ENCODE results near the gene LRFN2. TPM values are rescaled to one million over a fixed set of nuclear protein-coding genes. Genes with fewer than 3 reads are reported as not detected.

The LRFN2 gene
- total and polyA plus RNA-seq, 2 experiments from 2014 or later: 0.33 to 0.54 TPM

DNA sequence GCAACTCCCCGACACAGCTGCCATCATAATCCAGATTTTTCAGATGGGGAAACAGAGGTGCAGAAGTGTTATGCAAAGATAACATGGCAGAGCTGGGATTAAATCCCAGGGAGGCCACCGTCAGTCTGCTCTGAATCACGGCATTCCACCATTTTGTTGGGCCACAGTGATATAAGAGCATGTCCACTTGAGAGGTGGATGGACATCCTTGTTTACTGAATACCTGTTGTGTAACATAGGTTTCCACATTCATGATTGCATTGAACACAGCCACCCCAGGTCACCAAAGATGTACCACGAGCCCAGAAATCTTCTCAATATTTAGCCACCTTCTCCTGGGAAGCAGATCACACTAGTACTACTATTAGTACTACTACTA, 191.5 kb downstream of the LRFN2 start:
- WGBS (ENCODE audit: low lambda C conversion rate, missing lambda C conversion rate): 93% methylated on average over 4 of the region's 4 CpGs

DNA sequence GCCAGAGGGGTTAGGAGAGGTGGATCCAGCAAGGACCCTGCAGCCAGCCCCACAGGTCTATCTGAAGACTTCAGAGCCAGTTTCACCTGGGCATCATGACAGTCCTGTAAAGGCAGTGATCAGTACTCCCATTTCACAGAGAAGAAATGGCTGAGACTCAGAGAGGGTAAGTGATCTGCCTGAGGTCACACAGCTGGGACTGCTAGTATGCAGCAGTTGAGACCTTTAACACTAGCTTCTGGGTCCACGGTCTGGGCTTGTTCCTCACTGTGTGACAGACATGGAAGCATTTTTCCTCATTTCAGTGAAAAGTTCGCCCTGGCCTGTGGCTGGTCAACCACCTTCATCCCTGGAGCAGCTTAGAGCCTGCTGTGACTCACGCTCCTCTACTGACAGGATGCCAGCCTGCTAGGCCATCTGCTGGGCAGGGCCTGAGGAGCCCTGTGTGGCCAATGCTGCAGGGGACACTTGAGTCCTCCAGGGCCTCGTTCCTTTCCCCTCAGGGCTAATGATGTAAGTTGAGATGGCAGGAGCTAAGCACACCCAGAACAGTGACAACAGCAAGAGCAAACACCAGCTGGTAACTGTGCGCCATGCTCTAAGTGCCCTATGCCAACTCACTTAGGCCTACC, 192.0 kb downstream of the LRFN2 start:
- no peak overlapping the region for H3K27ac ChIP-seq
- DNase-seq (ENCODE audit: low spot score): no peak

More for the DNA sequence above, 191.5 kb downstream of the LRFN2 start:
- DNase-seq (ENCODE audit: low spot score): no peak
- H3K79me2 ChIP-seq: no peaks in the 10 kb centered on the region
- no peaks in the 10 kb centered on the region for H3K9me2 ChIP-seq (replicated peaks; ENCODE audit: insufficient read depth)
- H2AFZ ChIP-seq: no peak overlapping the region
- no peaks in the 10 kb centered on the region for H3K27me3 ChIP-seq
- no peak overlapping the region for H3K27ac ChIP-seq
- no peaks in the 10 kb centered on the region for H3K36me3 ChIP-seq (replicated peaks; ENCODE audit: insufficient read depth, low read depth)
- H3K9me3 ChIP-seq (ENCODE audit: low read depth): no peaks in the 10 kb centered on the region
- H4K20me1 ChIP-seq (ENCODE audit: insufficient read depth, poor library complexity, severe bottlenecking): no peaks in the 10 kb centered on the region
- no peak for TF ChIP-seq EZH2phosphoT487 (IDR thresholded peaks at IDR 0.05; ENCODE audit: low read depth, severe bottlenecking, unreplicated experiment)
- TF ChIP-seq, protein P1, sequence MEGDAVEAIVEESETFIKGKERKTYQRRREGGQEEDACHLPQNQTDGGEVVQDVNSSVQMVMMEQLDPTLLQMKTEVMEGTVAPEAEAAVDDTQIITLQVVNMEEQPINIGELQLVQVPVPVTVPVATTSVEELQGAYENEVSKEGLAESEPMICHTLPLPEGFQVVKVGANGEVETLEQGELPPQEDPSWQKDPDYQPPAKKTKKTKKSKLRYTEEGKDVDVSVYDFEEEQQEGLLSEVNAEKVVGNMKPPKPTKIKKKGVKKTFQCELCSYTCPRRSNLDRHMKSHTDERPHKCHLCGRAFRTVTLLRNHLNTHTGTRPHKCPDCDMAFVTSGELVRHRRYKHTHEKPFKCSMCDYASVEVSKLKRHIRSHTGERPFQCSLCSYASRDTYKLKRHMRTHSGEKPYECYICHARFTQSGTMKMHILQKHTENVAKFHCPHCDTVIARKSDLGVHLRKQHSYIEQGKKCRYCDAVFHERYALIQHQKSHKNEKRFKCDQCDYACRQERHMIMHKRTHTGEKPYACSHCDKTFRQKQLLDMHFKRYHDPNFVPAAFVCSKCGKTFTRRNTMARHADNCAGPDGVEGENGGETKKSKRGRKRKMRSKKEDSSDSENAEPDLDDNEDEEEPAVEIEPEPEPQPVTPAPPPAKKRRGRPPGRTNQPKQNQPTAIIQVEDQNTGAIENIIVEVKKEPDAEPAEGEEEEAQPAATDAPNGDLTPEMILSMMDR (IDR thresholded peaks at IDR 0.05; ENCODE audit: poor library complexity): no peak
- H3K4me1 ChIP-seq (ENCODE audit: insufficient read depth): no peaks in the 10 kb centered on the region
- no peak overlapping the region for H3K4me3 ChIP-seq
- H3K4me2 ChIP-seq: no peak overlapping the region

DNA sequence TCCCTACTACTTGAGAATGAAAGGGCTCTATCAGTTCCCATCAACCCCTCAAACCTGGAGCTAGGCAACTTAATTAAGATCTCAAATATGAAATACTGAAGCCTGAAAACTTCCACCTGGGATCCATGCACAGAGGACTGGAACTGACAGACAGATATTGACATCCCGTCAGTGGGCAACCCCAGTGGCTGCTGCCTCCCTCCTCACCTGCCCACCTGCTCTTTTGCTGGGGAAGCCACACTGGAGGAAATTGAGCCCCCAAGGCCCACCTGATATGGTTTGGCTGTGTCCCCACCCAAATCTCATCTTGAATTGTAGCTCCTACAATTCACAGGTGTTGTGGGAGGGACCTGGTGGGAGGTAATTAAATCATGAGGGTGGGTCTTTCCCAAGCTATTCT, 192.8 kb downstream of the LRFN2 start:
- Histone ChIP-seq H4K20me1 (ENCODE audit: insufficient read depth, poor library complexity, severe bottlenecking) (no peaks in the 10 kb centered on the region), H3K9me2 (replicated peaks; ENCODE audit: insufficient read depth) (no peaks in the 10 kb centered on the region), H3K4me2 (no peak overlapping the region), H3K4me3 (no peak overlapping the region), H3K27me3 (no peaks in the 10 kb centered on the region), H3K79me2 (no peaks in the 10 kb centered on the region), H3K36me3 (replicated peaks; ENCODE audit: insufficient read depth, low read depth) (no peaks in the 10 kb centered on the region), H3K27ac (no peak overlapping the region), H3K9me3 (ENCODE audit: low read depth) (no peaks in the 10 kb centered on the region), H3K4me1 (ENCODE audit: insufficient read depth) (no peaks in the 10 kb centered on the region), H2AFZ (no peak overlapping the region)
- DNase-seq (ENCODE audit: low spot score): no peak
- TF ChIP-seq EZH2phosphoT487 (IDR thresholded peaks at IDR 0.05; ENCODE audit: low read depth, severe bottlenecking, unreplicated experiment) (no peak), EZH2 (IDR thresholded peaks at IDR 0.05; ENCODE audit: borderline replicate concordance) (no peak)
- TF ChIP-seq, protein P1 (IDR thresholded peaks at IDR 0.05; ENCODE audit: poor library complexity): no peak
- 100% methylated on average over 1 of the region's 1 CpG for WGBS (ENCODE audit: low lambda C conversion rate, missing lambda C conversion rate)

More for the DNA sequence above, 192.0 kb downstream of the LRFN2 start:
- Histone ChIP-seq H3K4me1 (ENCODE audit: insufficient read depth) (no peaks in the 10 kb centered on the region), H3K9me3 (ENCODE audit: low read depth) (no peaks in the 10 kb centered on the region), H3K4me3 (no peak overlapping the region), H3K79me2 (no peaks in the 10 kb centered on the region), H3K36me3 (replicated peaks; ENCODE audit: insufficient read depth, low read depth) (no peaks in the 10 kb centered on the region), H3K4me2 (no peak overlapping the region), H4K20me1 (ENCODE audit: insufficient read depth, poor library complexity, severe bottlenecking) (no peaks in the 10 kb centered on the region), H3K9me2 (replicated peaks; ENCODE audit: insufficient read depth) (no peaks in the 10 kb centered on the region), H2AFZ (no peak overlapping the region), H3K27me3 (no peaks in the 10 kb centered on the region)
- 63% methylated on average over 5 of the region's 5 CpGs for WGBS (ENCODE audit: low lambda C conversion rate, missing lambda C conversion rate)
- TF ChIP-seq EZH2 (IDR thresholded peaks at IDR 0.05; ENCODE audit: borderline replicate concordance) (no peak), EZH2phosphoT487 (IDR thresholded peaks at IDR 0.05; ENCODE audit: low read depth, severe bottlenecking, unreplicated experiment) (no peak)
- TF ChIP-seq, protein P1 (IDR thresholded peaks at IDR 0.05; ENCODE audit: poor library complexity): no peak

Data from hepatocyte (in vitro differentiated cells).